Ishikawa (cell line): ENCODE measurements around the gene PGBD5.

Source experiments
- EP300 ChIP-seq: IDR thresholded peaks from 2 replicates; pipeline ENCODE4 v1.6.1; 2012; ENCODE audit warnings: borderline replicate concordance
- FOXM1 ChIP-seq: IDR thresholded peaks from 2 replicates; pipeline ENCODE4 v1.6.1; 2012; ENCODE audit warnings: low read depth, borderline replicate concordance
- MAX ChIP-seq: IDR thresholded peaks from 2 replicates; pipeline ENCODE4 v1.6.1; 2012
- NFIC ChIP-seq: IDR thresholded peaks from 2 replicates; pipeline ENCODE4 v1.6.1; 2012
- REST ChIP-seq: IDR thresholded peaks from 2 replicates; pipeline ENCODE4 v1.6.1; 2012; ENCODE audit warnings: low read depth, mild to moderate bottlenecking
- TAF1 ChIP-seq: IDR thresholded peaks from 2 replicates; pipeline ENCODE4 v1.6.1; 2012; ENCODE audit warnings: low read depth, mild to moderate bottlenecking
- TCF12 ChIP-seq: IDR thresholded peaks from 2 replicates; pipeline ENCODE4 v1.6.1; 2012; ENCODE audit warnings: low read depth
- TEAD4 ChIP-seq: IDR thresholded peaks from 2 replicates; pipeline ENCODE4 v1.6.1; 2012
- YY1 ChIP-seq: IDR thresholded peaks from 2 replicates; pipeline ENCODE4 v1.6.1; 2012; ENCODE audit warnings: low read depth
- ZBTB7A ChIP-seq: IDR thresholded peaks from 2 replicates; pipeline ENCODE4 v1.6.1; 2012; ENCODE audit warnings: low read depth

DNA sequence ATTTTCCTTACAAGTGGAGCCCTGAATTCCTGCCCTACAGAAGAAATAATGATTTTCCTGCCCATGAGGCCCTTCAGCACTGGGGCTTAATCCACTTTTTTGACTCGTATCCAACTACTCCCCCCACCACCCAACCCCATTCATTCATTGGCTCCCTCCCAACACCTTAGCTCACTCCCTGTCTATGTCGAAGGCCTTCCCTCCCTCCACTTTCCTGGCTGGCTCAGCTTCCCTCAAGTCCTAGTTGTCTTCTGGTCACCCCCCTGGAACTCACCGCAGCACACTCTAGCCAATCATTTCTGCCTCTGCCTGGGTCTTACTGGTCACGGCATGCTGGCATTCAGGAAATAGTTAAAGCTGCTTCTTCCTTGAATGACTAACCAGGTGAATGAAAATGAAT, 118.9 kb downstream of the PGBD5 start:
- TF ChIP-seq TCF12 (no peak), TAF1 (no peak), EP300 (no peak), YY1 (no peak), REST (no peak), MAX (no peak), TEAD4 (no peak), FOXM1 (no peak), NFIC (peak; percentile 71), ZBTB7A (no peak)
